ENCODE results near the gene SGF29. TPM values are rescaled to one million over a fixed set of nuclear protein-coding genes. Genes with fewer than 3 reads are reported as not detected.

SGF29 gene
- total RNA-seq: 11.2 and 20.8 TPM in 2 replicates

DNA sequence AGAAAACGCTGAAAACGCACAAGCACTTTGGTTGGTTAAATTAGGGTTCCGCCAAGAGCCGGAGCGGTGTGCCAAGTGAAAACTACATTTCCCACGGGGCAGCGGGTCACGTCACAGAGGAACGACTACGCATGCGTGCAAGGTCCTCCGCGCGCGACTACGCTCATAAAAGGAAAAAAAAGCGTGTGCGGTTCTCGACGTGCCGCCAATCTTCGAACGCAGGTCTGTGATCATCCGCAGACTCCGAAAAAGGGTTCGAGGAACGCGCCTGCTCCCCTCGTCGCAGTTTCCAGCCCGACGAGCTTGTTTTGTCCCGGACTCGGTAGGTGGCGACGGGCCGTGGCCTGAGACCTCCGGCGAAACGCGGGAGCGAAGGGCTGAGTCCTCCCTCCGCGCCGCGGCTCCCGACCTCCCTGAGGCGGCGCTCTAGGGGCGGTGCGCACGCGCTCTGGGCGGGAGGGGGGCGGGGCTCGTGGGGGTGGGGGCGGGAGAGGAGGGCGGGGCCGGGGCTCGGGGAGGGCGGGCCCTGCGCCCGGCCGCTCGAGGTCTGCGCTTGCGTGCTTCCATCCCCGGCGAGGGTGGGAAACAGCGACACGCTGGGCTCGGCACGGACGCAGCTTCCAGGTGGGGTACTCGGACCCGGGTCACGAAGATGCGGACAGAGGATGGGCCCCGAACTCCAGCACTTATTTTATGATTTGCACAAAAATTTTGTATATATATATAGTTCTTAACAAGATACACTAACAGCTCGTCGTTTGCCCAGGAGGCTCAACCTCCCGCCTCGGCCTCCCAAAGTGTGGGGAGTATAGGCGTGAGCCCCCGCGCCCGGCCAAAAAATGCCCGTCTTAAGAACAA lies at the start of gene SGF29:
TSS of gene SGF29 (plus strand) at position 145 of the 858 bp plus-strand sequence. CDS start 27,150 bp downstream, outside the sequence.

DNA sequence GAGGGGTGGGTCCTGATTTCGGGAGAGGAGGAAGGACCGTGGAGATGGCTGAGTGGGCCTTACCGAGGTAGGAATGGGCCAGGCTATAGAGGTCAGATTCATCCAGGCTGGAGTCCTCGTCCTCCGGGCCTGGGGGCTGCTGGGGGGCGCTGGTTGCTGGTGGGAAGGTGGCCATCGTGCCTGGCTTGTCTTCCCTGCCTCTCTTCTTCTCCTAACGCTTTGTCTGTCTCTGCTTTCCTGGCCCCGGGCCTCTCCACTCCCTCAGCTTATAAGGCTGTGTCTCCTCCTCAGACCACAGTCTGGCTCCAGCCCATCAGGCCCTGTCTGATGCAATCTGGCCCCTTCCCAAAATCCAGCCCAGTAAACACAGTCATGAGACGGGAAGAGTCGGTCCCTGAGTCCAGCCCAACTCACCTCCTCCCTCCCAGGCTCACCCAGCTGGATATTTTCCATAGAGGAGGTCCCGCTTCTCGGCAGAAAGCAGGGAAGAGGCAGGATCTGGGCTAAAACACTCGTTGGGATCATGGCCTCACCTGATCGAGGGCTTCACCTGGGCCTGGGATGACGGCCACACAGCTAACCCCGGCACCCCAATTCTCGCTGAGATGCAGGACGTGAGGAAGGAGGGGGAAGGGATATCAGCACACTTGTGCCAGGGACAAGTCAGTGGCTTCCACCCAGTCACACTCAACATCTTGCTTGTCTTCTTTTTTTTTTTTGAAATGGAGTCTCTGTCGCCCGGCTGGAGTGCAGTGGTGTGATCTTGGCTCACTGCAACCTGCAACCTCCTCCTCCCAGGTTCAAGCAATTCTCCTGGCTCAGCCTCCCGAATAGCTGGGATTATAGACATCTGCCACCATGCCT lies 14.8 kb upstream of the SGF29 start, which contains the start of gene NUPR1:
TSS of gene NUPR1 (minus strand) at position 242 of the 864 bp plus-strand sequence. CDS start at position 175, 67 bp downstream.

DNA sequence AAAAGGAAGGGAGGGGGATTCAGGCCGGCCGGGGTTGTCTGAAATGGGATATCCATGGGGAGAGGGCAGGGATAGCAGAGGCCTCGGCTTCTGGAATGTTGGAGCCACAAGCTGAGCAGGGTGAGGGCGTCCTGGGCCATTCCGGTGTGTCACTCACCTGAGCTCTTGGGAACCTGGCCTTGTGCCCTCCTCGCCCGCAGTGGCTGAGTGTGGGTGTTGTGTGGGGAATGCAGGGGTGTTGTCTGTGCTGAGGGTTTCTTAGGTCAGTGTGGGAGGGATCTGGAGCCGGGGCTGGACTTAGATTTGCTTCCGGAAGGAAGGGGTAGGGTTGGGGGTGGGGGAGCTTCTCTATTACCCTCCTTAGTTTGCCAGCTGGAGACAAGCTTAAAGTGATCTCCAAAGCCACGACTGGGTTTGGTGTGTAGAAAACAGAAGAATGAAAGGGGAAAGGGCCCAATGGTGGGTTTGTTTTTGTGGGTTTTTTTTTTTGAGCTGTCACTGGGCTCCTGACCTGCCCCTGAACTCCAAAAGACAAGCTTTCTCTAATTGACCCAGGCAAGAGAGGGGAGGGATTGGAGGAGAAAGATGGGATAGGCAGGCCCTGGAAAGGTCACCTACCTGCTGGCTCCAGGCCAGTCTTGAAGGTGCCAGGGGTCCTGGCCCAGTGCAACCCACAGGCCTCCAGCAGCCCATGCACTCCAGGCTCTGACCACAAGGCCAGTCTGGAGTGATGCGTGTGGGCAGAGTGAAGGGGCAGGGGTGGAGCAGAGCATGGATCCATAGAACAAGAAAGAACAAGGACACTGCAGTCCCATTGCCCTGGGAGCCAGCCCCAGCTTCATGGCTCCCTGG lies 43.3 kb downstream of the SGF29 start, which contains the start of gene SULT1A2:
TSS of gene SULT1A2 (minus strand) at position 211 of the 852 bp plus-strand sequence. CDS start 1,120 bp downstream, outside the sequence.

DNA sequence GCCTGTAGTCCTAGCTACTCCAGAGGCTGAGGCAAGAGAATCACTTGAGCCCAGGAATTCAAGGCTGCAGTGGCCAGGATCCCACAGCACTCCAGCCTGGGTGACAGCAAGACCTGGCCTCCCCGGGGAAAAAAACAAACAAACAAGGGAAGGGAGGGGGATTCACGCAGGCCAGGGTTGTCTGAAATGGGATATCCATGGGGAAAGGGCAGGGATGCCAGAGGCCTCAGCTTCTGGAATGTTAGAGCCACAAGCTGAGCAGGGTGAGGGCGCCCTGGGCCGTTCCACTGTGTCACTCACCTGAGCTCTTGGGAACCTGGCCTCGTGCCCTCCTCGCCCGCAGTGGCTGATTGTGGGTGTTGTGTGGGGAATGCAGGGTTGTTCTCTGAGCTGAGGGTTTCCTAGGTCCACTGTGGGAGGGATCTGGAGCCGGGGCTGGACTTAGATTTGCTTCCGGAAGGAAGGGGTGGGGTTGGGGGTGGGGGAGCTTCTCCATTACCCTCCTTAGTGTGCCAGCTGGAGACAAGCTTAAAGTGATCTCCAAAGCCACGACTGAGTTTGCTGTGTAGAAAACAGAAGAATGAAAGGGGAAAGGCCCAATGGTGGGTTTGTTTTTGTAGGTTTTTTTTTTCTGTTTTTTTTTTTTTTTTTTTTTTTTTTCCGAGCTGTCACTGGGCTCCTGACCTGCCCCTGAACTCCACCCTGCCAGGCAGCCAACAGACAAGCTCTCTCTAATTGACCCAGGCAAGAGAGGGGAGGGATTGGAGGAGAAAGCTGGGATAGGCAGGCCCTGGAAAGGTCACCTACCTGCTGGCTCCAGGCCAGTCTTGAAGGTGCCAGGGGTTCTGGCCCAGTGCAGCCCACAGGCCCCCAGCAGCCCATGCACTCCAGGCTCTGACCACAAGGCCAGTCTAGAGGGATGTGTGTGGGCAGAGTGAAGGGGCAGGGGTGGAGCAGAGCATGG lies 56.2 kb downstream of the SGF29 start, which contains the start of gene SULT1A1:
TSS of gene SULT1A1 (minus strand) at position 414 of the 964 bp plus-strand sequence. CDS start 1,189 bp downstream, outside the sequence.

GRCh38 chr16:28637765-28638164 lies 84.0 kb downstream of the SGF29 start, which contains the start of gene NPIPB8:
Gene NPIPB8, plus strand, starts transcription at chr16:28638065. Its CDS starts 296 bp downstream, at chr16:28638361.

Other genes starting within 250 kb of the SGF29 start
- 1.5 TPM in 1 of 2 replicates, not detected in the other for gene NPIPB6, start 190.4 kb upstream of the SGF29 start, total RNA-seq
- 107 and 141 TPM in 2 replicates for gene EIF3CL, start 150.1 kb upstream of the SGF29 start, total RNA-seq
- gene NPIPB7, start 81.6 kb upstream of the SGF29 start, total RNA-seq: not detected in 2 replicates
- 14.3 and 28.0 TPM in 2 replicates for gene CLN3, start 61.8 kb upstream of the SGF29 start, total RNA-seq
- gene APOBR, start 59.3 kb upstream of the SGF29 start, total RNA-seq: not detected in 2 replicates
- not detected in 2 replicates for gene IL27, start 47.1 kb upstream of the SGF29 start, total RNA-seq
- gene NUPR1, start 14.9 kb upstream of the SGF29 start, total RNA-seq: 1.1 and 45.3 TPM in 2 replicates
- gene SULT1A2, start 43.1 kb downstream of the SGF29 start, total RNA-seq: 0.44 TPM in 1 of 2 replicates, not detected in the other
- 0.57 and 13.3 TPM in 2 replicates for gene SULT1A1, start 56.1 kb downstream of the SGF29 start, total RNA-seq
- not detected in 2 replicates for gene NPIPB8, start 84.1 kb downstream of the SGF29 start, total RNA-seq
- gene EIF3C, start 157.5 kb downstream of the SGF29 start, total RNA-seq: 126 and 142 TPM in 2 replicates
- 1.8 and 3.7 TPM in 2 replicates for gene NPIPB9, start 197.9 kb downstream of the SGF29 start, total RNA-seq